Activated CD8-positive, alpha-beta memory T cell treated with anti-CD3 and anti-CD28 coated beads for 1 hour (primary cell): Measurements from ENCODE around the gene SLC6A16.
"Not testable (repeated sequence)": the region's sequence is repeated elsewhere in the genome, so short reads cannot be mapped to it uniquely, and the experiment has no call there.

Source experiments
- DNase-seq, 2 donors: peaks; one replicate each; pipeline ENCODE4 v3.0.0-alpha.2; 2020; ENCODE audit warnings: low read depth in 1 of 2; ENCODE audit errors: extremely low read depth in 1 of 2

SLC6A16 gene

DNA sequence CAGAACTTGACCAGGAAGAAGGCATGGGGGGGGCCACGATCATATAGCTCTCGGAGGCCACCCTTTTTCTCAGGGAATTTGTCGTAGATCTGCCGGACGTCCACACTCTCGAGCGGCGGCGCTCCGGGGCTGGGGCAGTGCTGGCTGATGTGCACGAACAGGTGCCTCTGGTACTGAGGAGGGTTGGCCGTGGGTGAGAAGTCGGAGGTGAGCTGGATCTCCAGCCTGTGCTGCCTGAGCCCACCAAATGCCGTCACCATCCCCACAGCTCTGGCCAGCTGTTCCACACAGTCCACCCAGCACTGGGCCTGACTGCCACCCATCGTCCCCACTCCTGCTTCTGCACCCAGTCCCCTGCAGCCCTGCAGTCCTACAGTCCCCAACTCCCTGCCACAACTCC, 22.2 kb upstream of the SLC6A16 start:
- DNase-seq: no peak

DNA sequence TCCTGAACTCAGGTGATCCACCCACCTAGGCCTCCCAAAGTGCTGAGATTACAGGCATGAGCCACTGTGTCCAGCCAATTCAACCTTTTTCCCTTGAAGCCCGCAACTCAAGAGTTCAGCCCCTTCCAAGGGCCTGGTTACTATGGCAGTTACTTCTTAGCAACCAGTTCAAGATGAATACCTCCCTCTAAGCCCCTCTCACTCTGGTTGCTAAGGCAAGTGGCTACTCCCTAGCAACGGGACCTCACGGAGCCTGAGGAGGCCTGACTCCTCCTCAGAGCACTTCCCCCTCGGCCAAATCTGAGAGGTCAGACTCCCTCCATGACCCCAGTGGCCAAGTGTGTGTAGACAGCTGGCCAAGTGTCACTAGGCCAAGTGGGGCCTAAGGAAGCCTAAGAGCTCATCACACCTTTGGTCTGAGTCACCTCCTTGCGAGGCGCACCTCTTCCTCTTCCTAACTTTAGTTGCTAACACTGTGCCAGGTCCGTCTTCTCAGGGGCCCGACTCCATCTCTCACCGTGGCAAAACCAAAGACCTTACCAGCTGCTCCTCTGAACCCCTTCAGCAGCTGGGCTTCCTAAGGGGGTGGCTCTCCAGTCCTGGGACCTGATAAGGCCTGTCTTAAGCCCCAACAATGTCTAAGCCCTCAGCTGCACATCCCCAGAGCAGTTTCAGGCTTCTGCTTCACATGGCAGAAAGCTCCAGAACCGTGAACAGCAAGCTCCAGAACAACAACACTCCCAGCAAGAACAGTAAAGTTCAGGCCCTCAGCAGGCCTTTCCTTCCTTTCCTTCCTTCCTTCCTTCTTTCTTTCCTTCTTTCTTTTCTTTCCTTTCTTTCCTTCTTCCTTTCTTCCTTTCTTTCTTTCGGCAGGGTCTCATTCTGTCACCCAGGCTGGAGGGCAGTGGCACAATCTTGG, 19.8 kb upstream of the SLC6A16 start:
- DNase-seq: no peak

DNA sequence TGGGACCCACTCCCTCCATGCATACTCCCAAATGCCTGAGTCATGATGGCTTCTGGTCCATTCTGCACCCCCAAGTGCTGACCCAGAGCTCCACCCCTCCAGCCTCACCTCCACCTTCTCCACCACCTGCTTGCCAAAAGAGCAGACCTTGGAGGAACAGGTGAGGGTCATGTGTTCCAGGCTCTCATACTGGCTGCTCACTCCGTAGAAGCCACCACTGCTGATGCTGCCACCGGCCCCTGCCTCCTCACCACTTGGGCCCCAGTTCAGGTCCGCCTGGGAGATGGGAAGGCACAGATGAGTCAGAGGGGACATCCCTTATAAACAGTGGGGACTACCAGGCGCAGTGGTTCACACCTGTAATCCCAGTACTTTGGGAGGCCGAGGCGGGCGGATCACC, 18.1 kb upstream of the SLC6A16 start:
- no peak for DNase-seq

DNA sequence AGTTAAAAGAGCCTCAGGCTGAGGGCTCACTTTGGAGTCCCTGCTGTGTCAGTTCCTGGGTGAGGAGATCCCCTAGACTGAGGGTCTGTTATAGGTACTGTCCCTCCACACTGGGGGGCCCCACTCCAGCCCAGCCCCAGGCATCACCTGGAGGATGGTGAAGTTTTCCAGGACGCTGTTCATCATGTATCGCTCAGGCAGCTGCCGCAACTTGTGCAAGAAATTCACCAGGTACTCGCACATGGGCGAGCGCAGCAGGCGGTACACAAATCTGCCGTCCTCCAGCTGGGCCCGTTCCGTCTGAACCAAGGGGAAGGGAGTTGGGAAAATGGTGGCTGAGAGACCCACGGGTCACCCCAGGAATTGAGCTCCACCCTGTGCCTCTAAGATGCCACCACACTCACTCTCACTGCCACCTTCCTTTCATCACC, 17.3 kb upstream of the SLC6A16 start:
- DNase-seq: no peak

DNA sequence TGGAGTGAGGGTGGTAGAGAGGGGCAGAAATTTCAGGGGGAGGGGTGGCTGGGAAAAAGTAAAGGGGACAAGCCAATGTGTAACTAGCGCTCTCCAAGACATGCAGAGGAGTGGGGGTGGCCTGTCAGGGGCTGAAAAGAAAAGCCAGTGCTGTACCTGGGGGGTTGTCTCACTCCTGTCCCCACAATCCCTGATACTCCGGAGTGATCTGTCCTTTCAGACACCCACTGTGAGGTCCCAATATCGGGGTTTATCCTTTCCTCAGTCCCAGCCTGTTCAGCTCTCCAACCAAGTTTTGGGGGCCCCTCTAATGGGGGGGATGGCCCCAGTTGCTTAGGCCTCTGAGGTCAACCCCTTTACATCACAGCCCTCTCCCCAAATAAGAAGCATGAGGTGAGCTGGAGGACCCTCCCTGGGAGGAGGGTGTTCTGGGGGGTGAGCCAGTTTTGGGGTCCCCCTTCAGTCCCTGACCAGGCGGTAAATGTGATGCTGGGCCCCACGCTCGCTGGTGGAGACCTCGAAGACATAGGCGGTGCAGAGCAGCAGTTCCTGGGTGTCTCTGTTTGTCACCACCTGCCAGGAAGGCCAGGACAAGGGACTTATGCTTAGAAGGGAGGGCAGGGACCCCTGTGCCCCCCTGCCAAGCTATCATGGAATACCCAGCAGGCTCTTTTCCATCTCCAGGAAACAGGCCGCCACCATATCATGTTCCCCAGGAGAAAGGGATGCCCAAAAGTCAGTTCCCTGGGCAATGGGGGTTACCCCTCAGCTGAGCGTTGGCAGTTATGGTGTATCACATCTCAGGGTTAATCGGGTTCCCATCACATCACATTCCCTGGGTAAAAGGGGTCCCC, 16.1 kb upstream of the SLC6A16 start:
- no peak for DNase-seq

DNA sequence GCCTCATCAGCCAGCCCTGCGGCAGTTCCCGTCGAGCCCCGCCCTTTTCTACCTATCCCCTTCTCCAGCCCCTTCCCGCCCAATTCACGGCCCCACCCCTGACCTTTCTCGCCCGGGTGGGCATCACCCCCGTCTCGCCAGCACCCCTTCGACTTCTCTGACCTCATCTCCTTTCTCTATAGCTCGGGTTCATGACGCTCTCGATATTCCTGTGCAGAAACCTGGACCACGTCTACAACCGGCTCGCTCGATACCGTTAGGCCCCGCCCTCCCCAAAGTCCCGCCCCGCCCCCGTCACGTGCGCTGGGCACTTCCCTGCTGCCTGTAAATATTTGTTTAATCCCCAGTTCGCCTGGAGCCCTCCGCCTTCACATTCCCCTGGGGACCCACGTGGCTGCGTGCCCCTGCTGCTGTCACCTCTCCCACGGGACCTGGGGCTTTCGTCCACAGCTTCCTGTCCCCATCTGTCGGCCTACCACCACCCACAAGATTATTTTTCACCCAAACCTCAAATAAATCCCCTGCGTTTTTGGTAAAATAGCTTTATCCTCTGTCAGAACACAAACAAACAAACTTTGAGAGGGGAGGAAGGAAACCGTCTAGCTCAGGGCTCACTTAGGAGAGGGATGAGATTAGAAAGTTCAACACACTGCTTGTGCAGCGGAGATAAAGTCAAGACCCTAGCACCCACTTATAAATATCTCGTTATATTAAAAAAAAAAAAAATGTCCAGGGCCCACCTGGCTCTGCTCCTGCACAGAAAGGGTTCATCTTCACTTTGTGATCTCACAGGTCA, 15.3 kb upstream of the SLC6A16 start:
- DNase-seq: no peak

DNA sequence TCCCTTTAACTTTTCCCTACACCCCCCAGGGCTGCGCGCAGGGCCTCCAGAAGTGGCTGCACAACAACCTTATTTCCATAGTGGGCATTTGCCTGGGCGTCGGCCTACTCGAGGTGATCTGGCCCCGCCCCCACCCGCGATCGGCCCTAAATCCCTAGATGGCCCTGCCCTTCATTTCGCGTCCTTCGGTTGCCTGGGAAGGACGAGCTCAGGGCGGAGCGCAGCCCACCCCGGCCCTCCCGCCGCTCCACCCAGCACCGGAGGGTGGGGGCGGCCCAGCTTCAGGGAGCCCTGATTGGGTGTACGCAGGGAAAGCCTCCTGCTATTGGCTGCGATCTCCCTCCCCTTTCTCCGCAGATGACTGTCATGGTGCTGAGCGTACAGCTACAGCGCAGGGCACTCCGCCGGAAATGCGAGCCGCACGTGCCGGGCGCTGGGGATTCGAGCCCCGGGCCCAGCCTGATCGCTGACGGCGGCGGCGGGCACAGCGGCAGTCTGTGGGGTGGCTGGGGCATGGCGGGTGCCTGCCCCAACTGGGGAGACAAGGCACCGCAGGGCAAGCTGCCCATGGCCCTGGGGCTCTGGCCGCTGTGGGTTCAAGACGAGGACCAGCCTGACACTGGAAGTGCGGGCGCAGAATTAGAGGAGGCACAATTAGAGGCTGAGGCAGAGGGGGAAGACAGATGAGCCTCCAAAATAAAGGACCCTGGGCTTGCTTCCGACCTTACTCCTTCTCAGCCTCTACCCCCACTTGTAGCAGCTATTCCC, 14.5 kb upstream of the SLC6A16 start:
- no peak for DNase-seq

DNA sequence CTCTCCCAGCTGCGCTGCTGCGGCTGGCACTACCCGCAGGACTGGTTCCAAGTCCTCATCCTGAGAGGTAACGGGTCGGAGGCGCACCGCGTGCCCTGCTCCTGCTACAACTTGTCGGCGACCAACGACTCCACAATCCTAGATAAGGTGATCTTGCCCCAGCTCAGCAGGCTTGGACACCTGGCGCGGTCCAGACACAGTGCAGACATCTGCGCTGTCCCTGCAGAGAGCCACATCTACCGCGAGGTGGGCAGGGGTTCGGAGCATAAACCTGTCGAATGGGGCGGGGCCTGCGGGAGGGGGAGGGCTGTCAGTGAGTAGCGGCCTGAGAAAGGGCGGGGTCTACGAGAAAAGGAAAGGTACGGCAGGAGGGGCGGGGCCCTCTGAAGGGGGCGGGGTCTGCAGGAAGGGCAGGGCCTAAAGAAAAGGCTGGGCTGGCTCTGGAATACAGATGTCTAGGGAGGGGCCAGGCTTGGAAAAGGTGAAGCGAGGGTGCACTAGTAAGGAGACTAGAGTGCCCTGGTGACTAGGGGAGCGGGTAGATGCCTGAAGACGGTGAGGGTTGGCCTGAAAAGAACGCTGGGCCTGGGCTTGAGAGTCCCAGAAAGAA, 13.8 kb upstream of the SLC6A16 start:
- no peak for DNase-seq

DNA sequence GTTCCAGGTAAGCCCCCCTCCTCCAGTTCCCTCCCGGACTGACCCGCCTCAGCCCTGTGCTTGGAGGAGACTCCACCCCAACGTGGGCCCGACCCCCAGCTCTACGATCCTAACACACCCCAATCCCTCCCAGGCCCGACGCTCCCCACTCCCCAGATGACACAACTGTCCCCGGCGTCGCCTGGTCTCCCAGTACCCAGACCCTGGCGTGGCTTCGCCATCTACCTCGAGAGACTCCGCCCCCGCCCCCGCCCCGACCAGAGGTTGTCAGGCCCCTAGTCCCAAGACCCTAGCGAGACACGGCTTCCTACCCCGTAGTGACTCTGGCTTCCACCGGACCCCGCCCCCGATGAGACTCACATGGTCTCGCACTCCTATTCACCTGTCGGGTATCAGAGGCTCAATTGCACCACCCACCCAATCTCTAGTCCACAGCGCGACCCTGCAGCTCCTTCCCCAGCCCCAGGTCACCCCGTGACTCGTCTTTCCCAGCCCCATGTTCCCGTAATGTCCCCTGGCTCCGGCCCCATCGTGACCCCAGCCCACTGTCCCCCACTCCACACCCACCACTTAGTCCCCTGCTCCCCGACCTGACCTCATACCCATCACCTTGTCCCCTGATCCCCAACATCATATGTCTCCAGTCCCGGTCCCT, 13.2 kb upstream of the SLC6A16 start:
- DNase-seq: no peak

DNA sequence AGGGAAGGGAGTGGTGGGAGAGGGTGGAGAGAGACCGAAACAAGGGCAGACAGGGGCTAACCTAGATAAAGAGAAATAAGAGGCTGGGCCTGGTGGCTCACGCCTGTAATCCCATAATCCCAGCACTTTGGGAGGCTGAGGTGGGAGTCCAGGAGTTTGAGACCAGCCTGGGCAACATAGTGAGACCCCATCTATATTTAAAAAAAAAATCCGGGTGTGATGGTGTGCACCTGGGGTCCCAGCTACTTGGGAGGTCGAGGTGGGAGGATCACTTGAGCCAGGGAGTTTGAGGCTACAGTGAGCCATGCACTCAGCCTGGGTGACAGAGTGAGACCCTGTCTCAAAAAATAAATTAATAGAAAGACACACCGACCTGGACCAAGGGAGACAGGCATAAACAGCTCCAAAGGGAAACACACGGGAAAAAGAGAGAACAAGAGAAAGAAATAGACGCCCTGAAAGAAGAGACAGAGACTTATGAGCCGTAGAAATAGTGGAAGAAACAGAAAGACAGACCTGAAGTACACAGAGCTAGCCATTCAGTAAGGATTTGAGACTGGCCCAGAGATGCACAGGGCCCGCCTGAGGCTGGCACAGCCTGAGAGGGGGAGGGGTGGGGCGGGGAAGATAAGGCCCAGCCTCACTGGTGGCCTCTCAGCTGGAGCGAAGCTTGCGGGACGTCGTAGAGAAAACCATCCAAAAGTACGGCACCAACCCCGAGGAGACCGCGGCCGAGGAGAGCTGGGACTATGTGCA, 12.5 kb upstream of the SLC6A16 start:
- no peak for DNase-seq

DNA sequence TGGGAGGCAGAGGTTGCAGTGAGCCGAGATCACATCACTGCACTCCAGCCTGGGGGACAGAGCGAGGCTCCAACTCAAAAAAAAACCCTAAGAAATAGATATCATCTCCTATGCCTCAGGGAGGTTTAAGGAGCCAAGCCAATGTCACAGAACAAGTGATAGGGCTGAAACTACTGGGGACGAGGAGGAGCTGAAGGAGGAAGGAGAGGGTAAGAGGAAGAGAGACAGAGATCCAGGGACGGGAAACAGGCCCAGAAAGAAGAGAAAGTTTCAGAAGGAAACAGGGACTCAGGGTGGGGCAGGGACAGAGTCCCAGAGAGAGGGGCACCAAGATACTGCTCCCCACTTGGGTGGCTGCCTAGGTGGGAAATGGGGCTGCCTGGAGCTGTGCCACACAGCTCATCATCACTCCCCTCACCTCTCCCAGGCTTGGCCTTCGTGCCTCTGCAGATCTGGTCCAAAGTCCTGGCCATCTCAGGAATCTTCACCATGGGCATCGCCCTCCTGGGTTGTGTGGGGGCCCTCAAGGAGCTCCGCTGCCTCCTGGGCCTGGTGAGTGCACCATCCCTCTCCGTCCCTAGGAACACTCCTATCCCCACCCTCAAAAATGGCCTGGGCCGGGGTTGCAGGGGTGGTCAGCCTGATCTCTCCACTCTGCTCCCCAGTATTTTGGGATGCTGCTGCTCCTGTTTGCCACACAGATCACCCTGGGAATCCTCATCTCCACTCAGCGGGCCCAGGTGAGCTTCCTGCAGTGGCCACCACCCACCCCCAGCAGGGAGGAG, 11.7 kb upstream of the SLC6A16 start:
- DNase-seq: no peak

DNA sequence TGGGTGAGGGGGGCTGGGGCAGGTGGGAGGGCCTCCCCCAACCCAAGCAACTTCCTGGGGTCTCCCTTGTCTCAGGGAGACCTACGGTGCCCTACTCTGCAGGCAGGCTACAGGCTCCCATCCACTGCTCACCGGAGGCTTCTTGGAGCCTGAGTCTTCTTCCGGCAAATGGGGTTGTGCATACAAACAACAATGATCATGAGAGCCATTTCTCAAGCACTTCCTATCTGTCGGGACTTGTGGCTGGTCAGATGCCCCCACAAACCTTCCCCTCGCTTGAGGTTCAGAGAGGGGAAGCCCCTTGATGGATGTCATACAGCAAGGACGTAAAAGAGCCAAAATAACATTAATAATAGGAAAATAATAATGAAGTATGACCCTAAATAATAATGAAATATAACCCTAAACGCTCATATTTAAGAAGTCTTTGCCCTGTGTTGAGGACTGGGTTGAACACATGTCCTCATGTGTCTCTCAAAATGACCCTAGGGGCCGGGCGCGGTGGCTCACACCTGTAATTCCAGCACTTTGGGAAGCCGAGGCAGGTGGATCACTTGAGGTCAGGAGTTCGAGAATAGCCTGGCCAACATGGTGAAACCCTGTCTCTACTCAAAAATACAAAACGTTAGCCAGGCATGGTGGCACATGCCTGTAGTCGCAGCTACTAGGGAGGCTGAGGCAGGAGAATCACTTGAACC, 10.9 kb upstream of the SLC6A16 start:
- no peak for DNase-seq

DNA sequence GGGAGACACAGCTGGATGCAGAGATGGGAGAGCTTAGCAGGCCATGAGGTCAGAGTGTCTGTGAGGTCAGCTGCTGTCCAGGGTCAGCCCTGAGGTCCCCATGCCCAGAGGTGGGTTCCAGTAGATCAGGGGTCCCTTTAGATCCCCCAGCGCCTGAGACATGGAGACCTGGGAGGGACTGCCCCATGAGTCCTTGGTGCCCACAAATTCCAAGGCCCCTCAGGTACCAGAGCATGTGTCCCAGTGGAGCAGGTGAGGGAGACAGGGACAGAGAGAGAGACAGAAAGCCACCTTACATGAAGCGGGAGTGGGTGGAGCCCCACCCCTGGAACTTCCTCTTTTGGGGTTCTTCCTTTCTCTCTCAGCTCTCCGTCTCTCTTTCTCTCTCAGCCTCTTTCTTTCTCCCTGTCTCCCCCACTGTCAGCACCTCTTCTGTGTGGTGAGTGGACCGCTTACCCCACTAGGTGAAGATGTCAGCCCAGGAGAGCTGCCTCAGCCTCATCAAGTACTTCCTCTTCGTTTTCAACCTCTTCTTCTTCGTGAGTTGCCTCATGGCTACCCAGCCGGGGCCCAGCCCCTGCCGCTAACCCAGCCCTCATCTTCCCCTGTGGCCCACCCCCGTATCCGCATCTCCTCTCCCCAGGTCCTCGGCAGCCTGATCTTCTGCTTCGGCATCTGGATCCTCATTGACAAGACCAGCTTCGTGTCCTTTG, 10.2 kb upstream of the SLC6A16 start, which contains the start of gene CD37:
Gene CD37, plus strand, starts transcription at position 336 of the 713 bp plus-strand sequence. Its CDS starts 135 bp downstream, at position 471.
- peak in 1 of 2 donors; percentile 45 for DNase-seq

DNA sequence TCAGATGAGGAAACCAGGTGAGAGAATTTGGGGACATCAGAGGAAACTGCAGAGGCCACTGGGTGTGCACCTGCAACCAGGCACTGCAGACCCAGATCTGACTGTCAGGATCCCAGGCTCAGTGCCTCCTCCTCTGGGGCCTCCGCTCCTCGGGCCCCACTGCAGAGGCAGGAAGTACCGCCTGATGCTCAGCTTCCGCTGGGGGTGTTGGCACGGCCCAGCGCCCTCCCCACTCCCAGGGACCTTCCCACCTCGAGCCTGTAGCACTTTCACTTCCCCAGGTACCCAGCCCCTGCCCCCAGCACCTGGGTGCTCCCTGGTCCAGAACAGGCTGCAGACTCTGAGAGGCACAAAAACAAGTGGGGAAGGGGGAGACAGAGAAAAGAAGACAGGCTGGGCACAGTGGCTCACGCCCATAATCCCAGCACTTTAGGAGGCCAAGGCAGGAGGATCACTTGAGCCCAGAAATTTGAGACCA, 8.9 kb upstream of the SLC6A16 start:
- DNase-seq: peak; percentile 13 to 51

DNA sequence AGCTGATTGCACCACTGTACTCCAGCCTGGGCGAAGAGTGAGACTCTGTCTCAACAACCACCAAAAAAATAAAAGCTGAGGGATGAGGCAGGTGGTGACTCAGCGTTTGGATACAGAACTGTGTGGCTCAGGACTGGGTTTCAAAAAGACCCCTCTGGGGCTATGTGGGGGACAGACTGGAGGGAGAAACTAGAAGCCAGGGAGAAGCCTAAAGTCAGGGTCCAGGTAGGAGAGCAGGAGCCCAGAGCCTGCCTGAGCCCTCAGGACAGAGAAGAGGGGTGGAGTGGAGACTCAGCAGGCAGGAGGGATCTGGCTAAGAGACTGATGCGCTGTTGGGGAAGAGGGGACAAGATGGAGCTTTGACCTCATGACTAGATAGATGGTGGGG, 8.4 kb upstream of the SLC6A16 start:
- DNase-seq: no peak

DNA sequence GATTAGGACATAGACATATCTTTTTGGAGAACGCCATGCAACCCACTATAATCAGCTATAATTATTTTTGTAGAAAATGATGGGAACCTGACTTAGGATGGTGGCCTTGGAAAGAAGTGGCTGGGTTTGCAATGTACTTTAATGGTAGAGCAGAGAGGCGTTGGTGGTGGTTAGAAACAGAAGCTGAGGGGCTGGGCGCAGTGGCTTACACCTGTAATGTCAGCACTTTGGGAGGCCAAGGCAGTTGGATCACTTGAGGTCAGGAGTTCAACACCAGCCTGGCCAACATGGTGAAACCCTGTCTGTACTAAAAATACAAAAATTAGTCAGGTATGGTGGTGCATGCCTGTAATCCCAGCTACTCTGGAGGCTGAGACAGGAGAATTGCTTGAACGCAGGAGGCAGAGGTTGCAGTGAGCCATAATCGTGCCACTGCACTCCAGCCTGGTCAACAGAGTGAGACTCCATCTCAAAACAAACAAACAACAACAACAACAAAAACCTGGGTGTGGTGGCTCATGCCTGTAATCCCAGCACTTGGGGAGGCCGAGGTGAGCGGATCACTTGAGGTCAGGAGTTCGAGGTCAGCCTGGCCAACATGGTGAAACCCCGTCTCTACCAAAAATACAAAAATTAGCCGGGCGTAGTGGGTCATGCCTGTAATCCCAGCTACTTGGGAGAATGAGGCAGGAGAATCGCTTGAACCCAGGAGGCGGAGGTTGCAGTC, 7.9 kb upstream of the SLC6A16 start:
- not testable (repeated sequence) for DNase-seq
